Nephron (organoid): ENCODE results near the gene SPATA2.

Source experiments
- H3K27ac Mint-ChIP-seq, 3 experiments: 2 replicates each; pipeline ENCODE4 v1.8.0; 2020; ENCODE audit warnings: mixed read lengths in 3 of 3, mild to moderate bottlenecking in 2 of 3, moderate library complexity in 1 of 3
- H3K27me3 Mint-ChIP-seq: 2 replicates; pipeline ENCODE4 v1.8.0; 2021; ENCODE audit warnings: low read depth, mild to moderate bottlenecking, moderate library complexity, mixed read lengths
- H3K36me3 Mint-ChIP-seq: 2 replicates; pipeline ENCODE4 v1.8.0; 2020; ENCODE audit warnings: low read depth, mixed read lengths
- H3K4me1 Mint-ChIP-seq: 2 replicates; pipeline ENCODE4 v1.8.0; 2020; ENCODE audit warnings: mixed read lengths
- H3K4me3 Mint-ChIP-seq, 3 experiments: 2 replicates each; pipeline ENCODE4 v1.8.0; 2020; ENCODE audit warnings: mild to moderate bottlenecking in 3 of 3, mixed read lengths in 3 of 3, moderate library complexity in 2 of 3
- H3K9me3 Mint-ChIP-seq: 2 replicates; pipeline ENCODE4 v1.8.0; 2020; ENCODE audit warnings: mixed read lengths
- CTCF ChIP-seq, 3 experiments: fragments of 200-600 bp; sonication (generic); IDR thresholded peaks; one replicate each; pipeline ENCODE4 v1.5.0; 2021; ENCODE audit warnings: antibody characterized with exemption in 3 of 3; ENCODE audit not compliant: unreplicated experiment in 3 of 3

SPATA2 gene

GRCh38 chr20:49951151-49951550, 35.8 kb upstream of the SPATA2 start:
- no peak overlapping the region for H3K27ac Mint-ChIP-seq
- no peaks in the 10 kb centered on the region for H3K27me3 Mint-ChIP-seq
- H3K9me3 Mint-ChIP-seq = no peaks in the 10 kb centered on the region
- peaks cover 76% of the 10 kb centered on the region for H3K36me3 Mint-ChIP-seq
- no peaks in the 10 kb centered on the region for H3K4me1 Mint-ChIP-seq
- H3K4me3 Mint-ChIP-seq = no peak overlapping the region
- no peak for TF ChIP-seq CTCF (IDR thresholded peaks at IDR 0.05; ENCODE audit: unreplicated experiment in 3 of 3)

DNA sequence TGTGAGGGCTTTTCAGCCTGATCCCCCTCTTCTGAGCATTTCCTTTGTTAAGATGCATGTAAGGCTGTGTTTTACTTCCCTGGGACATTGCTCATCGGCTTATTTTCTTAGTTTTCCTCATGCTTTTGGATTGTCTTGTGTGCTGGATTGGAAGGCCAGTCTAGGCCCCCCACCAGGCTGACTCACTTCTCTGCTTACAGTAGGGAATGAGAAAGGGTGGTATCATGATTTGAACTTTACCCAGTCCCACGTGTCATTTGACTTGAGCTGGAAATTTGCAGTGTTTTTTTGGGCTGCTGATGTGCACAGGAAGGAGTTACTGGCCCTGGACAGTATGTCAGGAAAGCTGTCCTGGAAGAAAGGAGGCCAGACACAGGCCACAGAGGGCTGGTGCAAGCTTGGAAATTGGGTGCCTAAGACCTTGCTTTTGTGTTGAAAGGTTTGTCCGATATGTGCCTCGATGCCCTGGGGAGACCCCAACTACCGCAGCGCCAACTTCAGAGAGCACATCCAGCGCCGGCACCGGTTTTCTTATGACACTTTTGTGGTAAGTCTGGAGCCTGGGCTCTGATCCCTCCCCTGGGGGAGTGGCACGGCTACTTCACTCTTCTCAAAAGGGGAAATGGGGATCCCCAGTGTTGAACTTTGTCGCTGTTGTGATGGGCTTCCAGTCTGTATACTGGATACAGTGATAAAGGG, 33.6 kb upstream of the SPATA2 start:
- no peak overlapping the region for H3K27ac Mint-ChIP-seq
- no peak for TF ChIP-seq CTCF (IDR thresholded peaks at IDR 0.05; ENCODE audit: unreplicated experiment in 3 of 3)
- H3K27me3 Mint-ChIP-seq = no peaks in the 10 kb centered on the region
- no peak overlapping the region for H3K4me3 Mint-ChIP-seq
- H3K36me3 Mint-ChIP-seq = peaks cover 81% of the 10 kb centered on the region
- no peaks in the 10 kb centered on the region for H3K4me1 Mint-ChIP-seq
- no peaks in the 10 kb centered on the region for H3K9me3 Mint-ChIP-seq

DNA sequence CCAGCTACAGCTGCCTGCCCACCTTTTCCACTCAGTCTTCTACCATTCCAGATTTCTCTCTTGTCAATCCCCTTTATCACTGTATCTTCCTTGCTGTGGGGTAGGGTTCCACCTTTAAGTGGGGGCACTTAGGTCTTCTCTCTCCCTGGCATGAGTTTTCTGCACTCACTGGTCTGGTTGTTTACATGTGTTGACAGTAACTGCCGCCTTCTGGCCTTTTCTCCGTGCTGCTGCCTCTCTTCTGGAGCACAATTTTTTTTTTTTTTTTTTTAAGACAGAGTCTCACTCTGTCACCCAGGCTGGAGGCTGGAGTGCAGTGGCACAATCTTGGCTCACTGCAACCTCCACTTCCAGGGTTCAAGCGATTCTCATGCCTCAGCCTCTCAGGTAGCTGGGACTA, 32.8 kb upstream of the SPATA2 start:
- no peak for TF ChIP-seq CTCF (IDR thresholded peaks at IDR 0.05; ENCODE audit: unreplicated experiment in 3 of 3)
- H3K4me3 Mint-ChIP-seq = no peak overlapping the region
- no peak overlapping the region for H3K27ac Mint-ChIP-seq
- H3K36me3 Mint-ChIP-seq = peaks cover 78% of the 10 kb centered on the region
- no peaks in the 10 kb centered on the region for H3K27me3 Mint-ChIP-seq
- no peaks in the 10 kb centered on the region for H3K9me3 Mint-ChIP-seq
- no peaks in the 10 kb centered on the region for H3K4me1 Mint-ChIP-seq

DNA sequence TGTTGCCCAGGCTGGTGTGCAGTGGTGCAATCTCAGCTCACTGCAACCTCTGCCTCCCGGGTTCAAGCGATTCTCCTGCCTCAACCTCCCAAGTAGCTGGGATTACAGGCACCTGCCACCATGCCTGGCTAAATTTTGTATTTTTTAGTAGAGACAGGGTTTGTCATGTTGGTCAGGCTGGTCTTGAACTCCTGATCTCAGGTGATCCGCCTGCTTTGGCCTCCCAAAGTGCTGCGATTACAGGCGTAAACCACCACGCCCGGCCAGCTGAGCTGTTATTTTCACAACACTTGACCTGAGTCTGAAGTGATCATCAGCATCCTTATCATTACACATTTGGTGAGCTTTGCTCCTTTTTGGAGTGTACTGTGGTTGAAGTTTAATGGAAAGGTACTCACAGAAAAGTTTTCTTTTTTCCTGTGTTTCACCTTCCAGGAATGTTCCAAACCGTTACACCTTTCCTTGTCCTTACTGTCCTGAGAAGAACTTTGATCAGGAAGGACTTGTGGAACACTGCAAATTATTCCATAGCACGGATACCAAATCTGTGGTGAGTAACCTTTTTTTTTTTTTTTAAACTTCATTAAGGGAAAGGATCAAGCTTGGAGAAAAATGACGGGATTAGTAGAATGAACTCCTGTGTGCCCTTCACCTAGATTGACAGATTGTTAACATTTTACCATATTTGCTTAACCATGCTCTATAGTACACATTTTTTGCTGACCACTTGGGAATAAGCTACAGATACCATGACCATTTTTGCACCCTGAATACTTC, 30.6 kb upstream of the SPATA2 start:
- Mint-ChIP-seq H3K4me3 (no peak overlapping the region), H3K9me3 (no peaks in the 10 kb centered on the region), H3K27me3 (no peaks in the 10 kb centered on the region), H3K4me1 (peaks cover 7% of the 10 kb centered on the region), H3K27ac (no peak overlapping the region), H3K36me3 (peaks cover 72% of the 10 kb centered on the region)
- TF ChIP-seq CTCF (IDR thresholded peaks at IDR 0.05; ENCODE audit: unreplicated experiment in 3 of 3) = no peak

- H3K4me3 Mint-ChIP-seq = no peak overlapping the region
Measured at GRCh38 chr20:49945306-49945700, 30.0 kb upstream of the SPATA2 start.

More at GRCh38 chr20:49945306-49945700, 30.0 kb upstream of the SPATA2 start:
- Mint-ChIP-seq H3K36me3 (peaks cover 69% of the 10 kb centered on the region), H3K9me3 (no peaks in the 10 kb centered on the region), H3K27me3 (no peaks in the 10 kb centered on the region), H3K27ac (no peak overlapping the region), H3K4me1 (peaks cover 9% of the 10 kb centered on the region)
- TF ChIP-seq CTCF (IDR thresholded peaks at IDR 0.05; ENCODE audit: unreplicated experiment in 3 of 3) = no peak
